H7 (cell line): ENCODE results near the gene PIK3CB. TPM values are rescaled to one million over a fixed set of nuclear protein-coding genes. Genes with fewer than 3 reads are reported as not detected.
"Not testable (repeated sequence)": the region's sequence is repeated elsewhere in the genome, so short reads cannot be mapped to it uniquely, and the experiment has no call there.

Experiments used
- DNase-seq: peaks from one replicate; pipeline ENCODE4 v3.0.0; 2012
- H3K27me3 ChIP-seq: 2 replicates; pipeline ENCODE4 v1.6.0; 2011; ENCODE audit warnings: mild to moderate bottlenecking, low read length; ENCODE audit not compliant: control insufficient read depth, insufficient read depth
- H3K36me3 ChIP-seq: replicated peaks from 2 replicates; pipeline ENCODE4 v1.5.1; 2011; ENCODE audit warnings: low read length; ENCODE audit not compliant: control insufficient read depth, insufficient read depth
- H3K4me3 ChIP-seq: 2 replicates; pipeline ENCODE4 v1.5.1; 2011; ENCODE audit warnings: low read depth, mild to moderate bottlenecking, control low read depth, low read length, moderate library complexity; ENCODE audit not compliant: insufficient read depth
- total RNA-seq: library from RNA; depleted of rRNA; stranded (reverse); fragments of >200 nt; shearing (Covaris generic); gene quantifications from 2 replicates; pipeline ENCODE4 v1.2.3, GENCODE V29; 2014

The PIK3CB gene
- total RNA-seq, 1 experiment from 2014 or later = 19.0 TPM

GRCh38 chr3:138681463-138682220 lies 153.1 kb downstream of the PIK3CB start:
- no peaks in the 10 kb centered on the region for H3K27me3 ChIP-seq
- peaks cover 1% of the 10 kb centered on the region; the same call in 1 of the 2 replicates for H3K36me3 ChIP-seq
- no peak overlapping the region for H3K4me3 ChIP-seq
- DNase-seq = no peak

DNA sequence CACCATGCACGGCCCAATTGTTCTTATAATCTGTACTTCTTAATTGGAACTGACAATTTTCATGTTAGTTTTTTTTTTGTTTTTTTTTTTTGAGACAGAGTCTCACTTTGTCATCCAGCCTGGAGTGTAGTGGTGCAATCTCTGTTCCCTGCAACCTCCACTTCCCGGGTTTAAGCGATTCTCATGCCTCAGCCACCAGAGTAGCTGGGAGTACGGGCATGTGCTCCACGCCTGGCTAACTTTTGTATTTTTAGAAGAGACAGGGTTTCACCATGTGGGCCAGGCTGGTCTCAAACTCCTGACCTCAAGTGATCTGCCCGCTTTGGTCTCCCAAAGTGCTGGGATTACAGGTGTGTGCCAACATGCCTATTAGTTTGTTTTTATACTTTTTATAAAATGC lies 153.8 kb downstream of the PIK3CB start:
- DNase-seq, H3K27me3 ChIP-seq, H3K4me3 ChIP-seq, H3K36me3 ChIP-seq: not testable (repeated sequence)

DNA sequence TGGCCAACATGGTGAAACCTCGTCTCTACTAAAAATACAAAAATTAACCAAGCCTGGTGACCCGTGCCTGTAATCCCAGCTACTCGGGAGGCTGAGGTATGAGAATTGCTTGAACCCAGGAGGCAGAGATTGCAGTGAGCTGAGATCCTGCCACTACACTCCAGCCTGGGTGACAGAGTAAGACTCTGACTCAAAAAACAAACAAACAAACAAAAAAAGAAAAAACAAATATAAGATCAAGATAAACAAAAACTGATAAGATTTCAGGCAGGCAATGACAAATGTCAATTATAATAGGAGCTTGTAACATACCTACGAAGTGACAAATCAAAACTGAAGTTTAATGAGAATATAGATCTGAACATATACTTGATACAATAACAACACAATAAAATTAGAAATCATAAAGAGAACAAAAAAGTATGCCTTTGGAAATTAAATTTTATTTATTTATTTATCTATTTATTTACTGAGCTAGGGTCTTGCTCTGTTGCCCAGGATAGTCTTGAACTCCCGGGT lies 155.8 kb downstream of the PIK3CB start:
- no peaks in the 10 kb centered on the region for H3K27me3 ChIP-seq
- H3K36me3 ChIP-seq = peaks cover 1% of the 10 kb centered on the region; the same call in 1 of the 2 replicates
- no peak overlapping the region for H3K4me3 ChIP-seq
- no peak for DNase-seq

GRCh38 chr3:138678086-138678485 lies 156.6 kb downstream of the PIK3CB start:
- DNase-seq = no peak
- no peaks in the 10 kb centered on the region for H3K27me3 ChIP-seq
- H3K36me3 ChIP-seq = peaks cover 1% of the 10 kb centered on the region; the same call in 1 of the 2 replicates
- no peak overlapping the region for H3K4me3 ChIP-seq

GRCh38 chr3:138675393-138675792 lies 159.3 kb downstream of the PIK3CB start:
- no peak overlapping the region for H3K4me3 ChIP-seq
- DNase-seq = no peak
- H3K27me3 ChIP-seq = no peaks in the 10 kb centered on the region
- peaks cover 1% of the 10 kb centered on the region; the same call in 1 of the 2 replicates for H3K36me3 ChIP-seq

GRCh38 chr3:138673641-138674530 lies 160.8 kb downstream of the PIK3CB start:
- Histone ChIP-seq H3K4me3 (no peak overlapping the region), H3K36me3 (peaks cover 1% of the 10 kb centered on the region; the same call in 1 of the 2 replicates)
- DNase-seq = no peak

DNA sequence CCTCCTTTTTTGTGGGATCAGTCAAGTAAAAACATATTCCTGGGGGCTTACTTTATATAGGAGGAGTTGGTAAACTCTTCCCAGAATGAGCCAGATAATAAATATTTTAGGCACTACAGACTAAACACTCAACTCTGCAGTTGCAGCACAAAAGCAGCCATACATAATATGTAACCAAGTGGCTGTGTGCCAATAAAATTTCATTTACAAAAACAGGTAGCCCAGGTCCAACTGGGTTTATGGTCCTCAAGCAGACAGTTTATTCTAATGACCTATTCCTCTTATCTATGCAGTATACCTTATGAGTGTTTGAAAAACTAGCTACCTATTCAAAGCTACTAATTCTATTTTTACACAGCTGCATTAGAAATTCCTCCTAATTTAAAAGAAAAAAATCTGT lies 164.3 kb downstream of the PIK3CB start:
- DNase-seq = no peak
- Histone ChIP-seq H3K36me3 (peaks cover 2% of the 10 kb centered on the region; the same call in 1 of the 2 replicates), H3K27me3 (no peaks in the 10 kb centered on the region)

More at GRCh38 chr3:138673641-138674530, 160.8 kb downstream of the PIK3CB start:
- H3K27me3 ChIP-seq = no peaks in the 10 kb centered on the region

DNA sequence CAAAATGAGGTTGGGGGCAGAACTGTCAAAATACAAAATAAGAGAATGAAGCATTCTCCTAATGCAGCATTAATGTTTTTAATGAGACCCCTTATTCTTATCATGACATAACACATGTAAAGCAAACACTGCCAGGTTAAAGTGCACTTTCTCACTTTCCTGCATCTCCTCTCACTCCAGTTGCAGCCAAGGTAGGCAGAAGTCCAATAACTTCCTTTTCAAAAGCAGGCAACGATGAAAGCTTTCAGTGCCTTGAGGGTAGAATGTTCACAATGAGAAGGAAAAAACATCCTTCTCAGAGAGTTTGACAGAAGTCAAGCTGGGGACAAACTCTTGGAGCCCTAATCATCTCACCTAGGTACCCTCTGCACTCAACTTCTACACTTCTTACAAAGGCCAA lies 166.6 kb downstream of the PIK3CB start:
- Histone ChIP-seq H3K27me3 (no peaks in the 10 kb centered on the region), H3K36me3 (peaks cover 9% of the 10 kb centered on the region), H3K4me3 (no peak overlapping the region)
- DNase-seq = no peak

More for the DNA sequence above, 164.3 kb downstream of the PIK3CB start:
- no peak overlapping the region for H3K4me3 ChIP-seq

- no peak overlapping the region for H3K4me3 ChIP-seq
- no peak for DNase-seq
- peaks cover 7% of the 10 kb centered on the region for H3K36me3 ChIP-seq
- H3K27me3 ChIP-seq = no peaks in the 10 kb centered on the region
Observed at GRCh38 chr3:138657508-138657907, 177.2 kb downstream of the PIK3CB start.

GRCh38 chr3:138653567-138653966 lies 181.2 kb downstream of the PIK3CB start:
- no peak for DNase-seq
- Histone ChIP-seq H3K27me3 (no peaks in the 10 kb centered on the region), H3K36me3 (peaks cover 18% of the 10 kb centered on the region), H3K4me3 (no peak overlapping the region)

DNA sequence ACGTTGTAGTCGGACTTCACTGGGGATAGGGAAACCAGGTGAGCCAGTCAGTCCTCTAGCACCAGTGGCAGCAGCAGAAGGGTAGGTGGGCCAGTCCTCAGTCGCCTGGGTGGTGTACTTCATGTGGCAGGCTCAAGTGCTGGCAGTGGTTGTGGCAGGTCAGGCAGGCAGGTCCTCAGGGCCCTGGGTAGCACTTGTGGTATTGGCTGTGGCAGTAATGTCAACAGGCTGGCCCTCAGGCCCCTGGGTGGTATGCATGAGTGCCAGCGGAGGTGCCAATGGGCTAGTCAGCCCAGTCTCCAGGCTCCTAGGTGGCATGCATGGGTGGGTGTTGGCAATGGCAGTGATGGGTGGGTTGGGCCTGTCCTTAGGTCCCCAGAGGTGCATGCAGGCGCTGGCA lies 185.6 kb downstream of the PIK3CB start:
- DNase-seq = no peak

GRCh38 chr3:138646513-138646912 lies 188.2 kb downstream of the PIK3CB start:
- Histone ChIP-seq H3K27me3 (no peaks in the 10 kb centered on the region), H3K36me3 (peaks cover 12% of the 10 kb centered on the region), H3K4me3 (no peak overlapping the region)
- DNase-seq = no peak

More for the DNA sequence above, 185.6 kb downstream of the PIK3CB start:
- peaks cover 15% of the 10 kb centered on the region for H3K36me3 ChIP-seq
- H3K27me3 ChIP-seq = no peaks in the 10 kb centered on the region
- no peak overlapping the region for H3K4me3 ChIP-seq

GRCh38 chr3:138646008-138646407 lies 188.7 kb downstream of the PIK3CB start:
- DNase-seq = no peak
- Histone ChIP-seq H3K4me3 (no peak overlapping the region), H3K36me3 (peaks cover 12% of the 10 kb centered on the region), H3K27me3 (no peaks in the 10 kb centered on the region)

GRCh38 chr3:138642927-138643253 lies 191.8 kb downstream of the PIK3CB start:
- no peak overlapping the region for H3K4me3 ChIP-seq
- H3K36me3 ChIP-seq = no peaks in the 10 kb centered on the region
- no peak for DNase-seq
- H3K27me3 ChIP-seq = no peaks in the 10 kb centered on the region
